ENCODE data around the gene RPL13. TPM values are rescaled to one million over a fixed set of nuclear protein-coding genes. Genes with fewer than 3 reads are reported as not detected.

RPL13 gene
- total and polyA plus RNA-seq, 2 experiments from 2014 or later, result 1,293 to 5,939 TPM

GRCh38 chr16:89582614-89583196 lies 22.2 kb downstream of the RPL13 start:
- no peak overlapping the region for H3K4me3 ChIP-seq
- H3K4me1 ChIP-seq (ENCODE audit: low read depth), result peaks cover 5% of the 10 kb centered on the region
- no peaks in the 10 kb centered on the region for H3K36me3 ChIP-seq
- no peak for DNase-seq (ENCODE audit: low read depth in 1 of 2, low spot score in 1 of 2)
- TF ChIP-seq CTCF (IDR thresholded peaks at IDR 0.05; ENCODE audit: low read depth, low read length), result no peak
- no peaks in the 10 kb centered on the region for H3K9me3 ChIP-seq (ENCODE audit: low read depth)
- H3K27me3 ChIP-seq, result peaks cover 5% of the 10 kb centered on the region
- H3K27ac ChIP-seq, result no peak overlapping the region

- H3K27ac ChIP-seq, result no peak overlapping the region
- H3K36me3 ChIP-seq, result no peaks in the 10 kb centered on the region
- H3K4me1 ChIP-seq (ENCODE audit: low read depth), result peaks cover 5% of the 10 kb centered on the region
- H3K9me3 ChIP-seq (ENCODE audit: low read depth), result no peaks in the 10 kb centered on the region
- H3K27me3 ChIP-seq, result peaks cover under 1% of the 10 kb centered on the region
- no peak for TF ChIP-seq CTCF (IDR thresholded peaks at IDR 0.05; ENCODE audit: low read depth, low read length)
- DNase-seq (ENCODE audit: low read depth in 1 of 2, low spot score in 1 of 2), result no peak
- H3K4me3 ChIP-seq, result no peak overlapping the region
Measured at GRCh38 chr16:89583197-89583894, 22.9 kb downstream of the RPL13 start.

GRCh38 chr16:89583895-89584644 lies 23.6 kb downstream of the RPL13 start:
- TF ChIP-seq CTCF (IDR thresholded peaks at IDR 0.05; ENCODE audit: low read depth, low read length), result no peak
- peaks cover 5% of the 10 kb centered on the region for H3K4me1 ChIP-seq (ENCODE audit: low read depth)
- no peaks in the 10 kb centered on the region for H3K36me3 ChIP-seq
- no peaks in the 10 kb centered on the region for H3K27me3 ChIP-seq
- no peak for DNase-seq (ENCODE audit: low read depth in 1 of 2, low spot score in 1 of 2)
- no peak overlapping the region for H3K4me3 ChIP-seq
- no peak overlapping the region for H3K27ac ChIP-seq
- H3K9me3 ChIP-seq (ENCODE audit: low read depth), result no peaks in the 10 kb centered on the region

DNA sequence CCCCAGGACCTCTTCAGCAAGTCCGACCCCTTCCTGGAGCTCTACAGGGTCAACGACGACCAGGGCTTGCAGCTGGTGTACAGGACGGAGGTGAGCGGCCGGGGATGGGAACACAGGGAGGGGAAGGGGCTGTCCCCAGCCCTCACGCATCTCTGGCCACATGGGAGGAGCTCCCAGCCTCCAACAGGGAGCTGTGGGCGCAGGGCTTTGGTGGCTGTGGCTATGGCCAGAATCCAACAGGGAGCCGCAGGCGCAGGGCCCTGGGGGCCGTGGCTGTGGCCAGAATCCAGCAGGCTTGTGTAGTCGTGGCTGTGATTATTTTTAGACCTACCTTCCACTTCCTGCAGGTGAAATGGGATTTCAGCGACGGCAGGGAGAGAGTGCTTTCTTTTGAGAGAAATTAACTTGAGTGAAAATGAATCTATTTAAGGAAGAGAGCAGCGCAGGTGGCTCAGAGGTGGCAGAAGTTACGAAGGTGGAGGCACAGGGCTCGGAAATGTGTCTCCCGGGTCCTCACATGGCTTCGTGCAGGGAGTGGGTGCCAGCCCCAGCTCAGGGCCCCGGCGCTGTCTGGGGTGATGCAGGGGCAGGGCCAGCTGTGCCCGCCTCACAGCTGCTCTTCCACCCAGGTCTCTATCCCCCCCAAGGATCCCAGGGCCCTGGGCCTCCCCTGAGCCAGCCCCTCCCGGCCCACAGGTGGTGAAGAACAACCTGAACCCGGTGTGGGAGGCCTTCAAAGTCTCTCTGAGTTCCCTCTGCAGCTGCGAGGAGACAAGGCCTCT lies 24.5 kb downstream of the RPL13 start:
- TF ChIP-seq CTCF (IDR thresholded peaks at IDR 0.05; ENCODE audit: low read depth, low read length), result no peak
- H3K4me3 ChIP-seq, result no peak overlapping the region
- no peaks in the 10 kb centered on the region for H3K9me3 ChIP-seq (ENCODE audit: low read depth)
- H3K27ac ChIP-seq, result no peak overlapping the region
- peaks cover 5% of the 10 kb centered on the region for H3K4me1 ChIP-seq (ENCODE audit: low read depth)
- DNase-seq (ENCODE audit: low read depth in 1 of 2, low spot score in 1 of 2), result no peak
- H3K36me3 ChIP-seq, result no peaks in the 10 kb centered on the region
- H3K27me3 ChIP-seq, result no peaks in the 10 kb centered on the region

GRCh38 chr16:89586218-89586617 lies 25.7 kb downstream of the RPL13 start:
- Histone ChIP-seq H3K27me3 (no peaks in the 10 kb centered on the region), H3K27ac (no peak overlapping the region), H3K36me3 (no peaks in the 10 kb centered on the region), H3K4me3 (no peak overlapping the region), H3K4me1 (ENCODE audit: low read depth) (peaks cover 5% of the 10 kb centered on the region), H3K9me3 (ENCODE audit: low read depth) (no peaks in the 10 kb centered on the region)
- no peak for TF ChIP-seq CTCF (IDR thresholded peaks at IDR 0.05; ENCODE audit: low read depth, low read length)
- no peak for DNase-seq (ENCODE audit: low read depth in 1 of 2, low spot score in 1 of 2)
